Fibroblast of lung (primary cell): ENCODE measurements around the gene MTCH1.
"Not testable (repeated sequence)": the region's sequence is repeated elsewhere in the genome, so short reads cannot be mapped to it uniquely, and the experiment has no call there.

Experiments used
- EZH2 ChIP-seq: IDR thresholded peaks from 2 replicates; pipeline ENCODE4 v1.5.1; 2012; ENCODE audit warnings: low read length, control low read depth, mild to moderate bottlenecking; ENCODE audit errors: missing control alignments
- TF ChIP-seq, protein P1 (sequence below), 2 donors: IDR thresholded peaks in 1 of 2; conservative IDR thresholded peaks in 1 of 2; 1 replicate in 1 of 2; 2 replicates in 1 of 2; pipeline ENCODE4 v1.5.1; 2011 to 2012; ENCODE audit warnings: low read length in 2 of 2, control low read depth in 1 of 2, inconsistent platforms in 1 of 2, low read depth in 1 of 2, mild to moderate bottlenecking in 1 of 2

DNA sequence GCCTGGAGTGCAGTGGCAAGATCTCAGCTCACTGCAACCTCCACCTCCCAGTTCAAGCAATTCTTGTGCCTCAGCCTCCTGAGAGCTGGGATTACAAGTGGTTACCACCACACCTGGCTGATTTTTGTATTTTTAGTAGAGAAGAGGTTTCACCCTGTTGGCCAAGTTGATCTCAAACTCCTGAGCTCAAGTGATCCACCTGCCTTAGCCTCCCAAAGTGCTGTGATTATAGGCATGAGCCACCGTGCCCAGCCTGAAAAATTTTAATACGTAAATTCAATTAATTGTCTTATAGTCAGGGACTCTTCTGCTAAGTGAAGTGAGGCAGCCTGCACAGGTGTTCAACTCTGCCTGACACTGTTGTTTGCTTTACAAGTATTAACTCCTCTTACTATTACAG is 4.4 kb upstream of the MTCH1 start:
- TF ChIP-seq, protein P1, sequence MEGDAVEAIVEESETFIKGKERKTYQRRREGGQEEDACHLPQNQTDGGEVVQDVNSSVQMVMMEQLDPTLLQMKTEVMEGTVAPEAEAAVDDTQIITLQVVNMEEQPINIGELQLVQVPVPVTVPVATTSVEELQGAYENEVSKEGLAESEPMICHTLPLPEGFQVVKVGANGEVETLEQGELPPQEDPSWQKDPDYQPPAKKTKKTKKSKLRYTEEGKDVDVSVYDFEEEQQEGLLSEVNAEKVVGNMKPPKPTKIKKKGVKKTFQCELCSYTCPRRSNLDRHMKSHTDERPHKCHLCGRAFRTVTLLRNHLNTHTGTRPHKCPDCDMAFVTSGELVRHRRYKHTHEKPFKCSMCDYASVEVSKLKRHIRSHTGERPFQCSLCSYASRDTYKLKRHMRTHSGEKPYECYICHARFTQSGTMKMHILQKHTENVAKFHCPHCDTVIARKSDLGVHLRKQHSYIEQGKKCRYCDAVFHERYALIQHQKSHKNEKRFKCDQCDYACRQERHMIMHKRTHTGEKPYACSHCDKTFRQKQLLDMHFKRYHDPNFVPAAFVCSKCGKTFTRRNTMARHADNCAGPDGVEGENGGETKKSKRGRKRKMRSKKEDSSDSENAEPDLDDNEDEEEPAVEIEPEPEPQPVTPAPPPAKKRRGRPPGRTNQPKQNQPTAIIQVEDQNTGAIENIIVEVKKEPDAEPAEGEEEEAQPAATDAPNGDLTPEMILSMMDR (conservative IDR thresholded peaks at IDR 0.05 in 1 of 2, IDR thresholded peaks at IDR 0.05 in 1 of 2; ENCODE audit: low read depth in 1 of 2, low read length in 2 of 2): not testable (repeated sequence)
- TF ChIP-seq EZH2: not testable (repeated sequence)
